ENCODE measurements around the gene ATP2C2. TPM values are rescaled to one million over a fixed set of nuclear protein-coding genes. Genes with fewer than 3 reads are reported as not detected.

Gene ATP2C2
- total RNA-seq, 1 experiment from 2014 or later = 20.3 TPM

DNA sequence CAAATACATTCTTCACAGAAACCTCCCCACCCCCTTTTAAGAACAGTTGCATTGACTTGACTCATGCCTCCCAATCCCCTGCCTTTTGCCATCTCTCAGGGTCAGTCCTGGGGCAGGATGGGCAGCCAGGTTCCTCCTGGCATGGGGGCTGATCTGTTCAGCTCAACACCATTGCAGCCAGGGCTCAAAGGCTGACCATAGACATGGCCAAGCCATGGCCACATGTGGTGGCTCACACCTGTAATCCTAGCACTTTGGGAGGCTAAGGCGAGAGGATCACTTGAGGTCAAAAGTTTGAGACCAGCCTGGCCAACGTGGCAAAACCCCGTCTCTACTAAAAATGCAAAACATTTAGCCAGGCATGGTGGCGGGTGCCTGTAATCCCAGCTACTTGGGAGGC lies 14.1 kb downstream of the ATP2C2 start:
- Histone ChIP-seq H3K9me2 (ENCODE audit: insufficient read depth) (no peaks in the 10 kb centered on the region), H3K27ac (ENCODE audit: low read depth, low read length) (no peak overlapping the region), H3K9ac (ENCODE audit: low read length) (no peak overlapping the region), H4K20me1 (ENCODE audit: insufficient read depth) (no peaks in the 10 kb centered on the region), H3K4me2 (ENCODE audit: low read length) (no peak overlapping the region), H3K9me3 (ENCODE audit: control insufficient read depth in 1 of 2, insufficient read depth in 1 of 2, low read depth in 1 of 2, low read length in 2 of 2) (peaks cover 3 to 8% of the 10 kb centered on the region in 2 experiments; a peak in 2 of 4 replicates), H3K36me3 (ENCODE audit: control insufficient read depth in 1 of 2, insufficient read depth in 2 of 2, low read length in 2 of 2) (no peaks in the 10 kb centered on the region), H3K79me2 (ENCODE audit: insufficient read depth, low read length) (no peaks in the 10 kb centered on the region), H2AFZ (ENCODE audit: low read depth, low read length, poor library complexity, severe bottlenecking) (no peak overlapping the region), H3K4me3 (replicated peaks in 1 of 2; ENCODE audit: low read depth in 1 of 2, low read length in 2 of 2) (no peak overlapping the region), H3K4me1 (ENCODE audit: control insufficient read depth in 1 of 2, insufficient read depth in 2 of 2, low read length in 2 of 2) (peaks cover 8 to 11% of the 10 kb centered on the region in 2 experiments; a peak in 3 of 4 replicates), H3K27me3 (ENCODE audit: insufficient read depth, low read length) (no peaks in the 10 kb centered on the region)
- intact Hi-C loops (cut with micrococcal nuclease) = no loop called here
- ChIA-PET POLR2A (no interaction called here), RAD21 (ENCODE audit: low non-redundant PET in 1 of 2, low total read pairs in 2 of 2, uncharacterized antibody in 2 of 2, unreplicated experiment in 2 of 2) (no interaction called here), CTCF (no interaction called here)
- DNase-seq (ENCODE audit: low read depth, low spot score) (no peak), ATAC-seq (no peak)
- no TSS peak for BruUV-seq (replicated peaks)
- no peak for TF ChIP-seq REST (IDR thresholded peaks at IDR 0.05; ENCODE audit: low read depth)
- TF ChIP-seq CBX3 (IDR thresholded peaks at IDR 0.05; ENCODE audit: low read depth) = no peak
- TF ChIP-seq SP1 (IDR thresholded peaks at IDR 0.05; ENCODE audit: low read depth) = no peak
- no peak for TF ChIP-seq SRF (IDR thresholded peaks at IDR 0.05; ENCODE audit: low read depth)

DNA sequence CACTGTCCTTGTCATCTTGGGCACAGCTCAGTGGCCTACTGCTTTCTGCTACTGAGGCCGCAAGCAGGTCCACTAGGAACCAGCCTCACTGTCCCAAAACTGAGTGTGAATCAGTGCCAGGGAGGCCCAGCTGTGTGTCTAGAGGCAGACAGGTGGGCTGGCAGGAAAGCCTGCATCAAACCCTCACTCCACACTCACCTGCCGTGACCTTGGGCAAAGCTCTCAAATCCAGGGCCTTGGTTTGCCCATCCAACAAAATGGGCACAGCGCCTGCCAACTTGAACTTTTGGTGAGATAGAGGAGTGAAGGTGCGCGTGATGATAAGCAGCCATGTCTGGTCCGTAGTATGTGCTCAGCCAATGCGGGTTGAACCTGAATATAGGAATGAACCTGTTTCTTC lies 14.8 kb downstream of the ATP2C2 start:
- no TSS peak for BruUV-seq (replicated peaks)
- no peak overlapping the region for H2AFZ ChIP-seq (ENCODE audit: low read depth, low read length, poor library complexity, severe bottlenecking)
- no peaks in the 10 kb centered on the region for H3K36me3 ChIP-seq (ENCODE audit: control insufficient read depth in 1 of 2, insufficient read depth in 2 of 2, low read length in 2 of 2)
- H3K27me3 ChIP-seq (ENCODE audit: insufficient read depth, low read length) = no peaks in the 10 kb centered on the region
- peaks cover 8 to 11% of the 10 kb centered on the region in 2 experiments; a peak in 3 of 4 replicates for H3K4me1 ChIP-seq (ENCODE audit: control insufficient read depth in 1 of 2, insufficient read depth in 2 of 2, low read length in 2 of 2)
- H4K20me1 ChIP-seq (ENCODE audit: insufficient read depth) = no peaks in the 10 kb centered on the region
- H3K9ac ChIP-seq (ENCODE audit: low read length) = no peak overlapping the region
- H3K4me3 ChIP-seq (replicated peaks in 1 of 2; ENCODE audit: low read depth in 1 of 2, low read length in 2 of 2) = no peak overlapping the region
- TF ChIP-seq SP1 (IDR thresholded peaks at IDR 0.05; ENCODE audit: low read depth) (no peak), FOSL1 (IDR thresholded peaks at IDR 0.05; ENCODE audit: low read depth) (no peak), POLR2AphosphoS5 (IDR thresholded peaks at IDR 0.05; ENCODE audit: low read depth, low read length) (no peak), EGR1 (IDR thresholded peaks at IDR 0.05; ENCODE audit: low read depth) (no peak), SRF (IDR thresholded peaks at IDR 0.05; ENCODE audit: low read depth) (no peak), CBX3 (IDR thresholded peaks at IDR 0.05; ENCODE audit: low read depth) (no peak), RAD21 (IDR thresholded peaks at IDR 0.05; ENCODE audit: low read depth) (no peak), EZH2phosphoT487 (IDR thresholded peaks at IDR 0.05; ENCODE audit: borderline replicate concordance) (no peak)
- TF ChIP-seq, protein P1, sequence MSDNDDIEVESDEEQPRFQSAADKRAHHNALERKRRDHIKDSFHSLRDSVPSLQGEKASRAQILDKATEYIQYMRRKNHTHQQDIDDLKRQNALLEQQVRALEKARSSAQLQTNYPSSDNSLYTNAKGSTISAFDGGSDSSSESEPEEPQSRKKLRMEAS (IDR thresholded peaks at IDR 0.05) = no peak
- no peak overlapping the region for H3K27ac ChIP-seq (ENCODE audit: low read depth, low read length)
- POLR2A ChIA-PET = no interaction called here
- H3K4me2 ChIP-seq (ENCODE audit: low read length) = no peak overlapping the region
- DNase-seq (ENCODE audit: low read depth, low spot score) (no peak), ATAC-seq (no peak)
- intact Hi-C loops (cut with micrococcal nuclease) = no loop called here
- H3K79me2 ChIP-seq (ENCODE audit: insufficient read depth, low read length) = no peaks in the 10 kb centered on the region
- CTCF ChIA-PET = no interaction called here
- peaks cover 3 to 8% of the 10 kb centered on the region in 2 experiments; a peak in 2 of 4 replicates for H3K9me3 ChIP-seq (ENCODE audit: control insufficient read depth in 1 of 2, insufficient read depth in 1 of 2, low read depth in 1 of 2, low read length in 2 of 2)
- H3K9me2 ChIP-seq (ENCODE audit: insufficient read depth) = no peaks in the 10 kb centered on the region
- RAD21 ChIA-PET (ENCODE audit: low non-redundant PET in 1 of 2, low total read pairs in 2 of 2, uncharacterized antibody in 2 of 2, unreplicated experiment in 2 of 2) = no interaction called here

Measured in HCT116 (cell line).